ENCODE results near the gene RAP1GAP. TPM values are rescaled to one million over a fixed set of nuclear protein-coding genes. Genes with fewer than 3 reads are reported as not detected.
A peak's percentile ranks its signal among the peaks of the same experiment; 100 is the strongest.

Gene RAP1GAP
- total and polyA plus RNA-seq, 2 of the 13 experiments (the other 11 are each of a cell fraction or from before 2014, with no cell fraction given), result 11.9 to 37.5 TPM

DNA sequence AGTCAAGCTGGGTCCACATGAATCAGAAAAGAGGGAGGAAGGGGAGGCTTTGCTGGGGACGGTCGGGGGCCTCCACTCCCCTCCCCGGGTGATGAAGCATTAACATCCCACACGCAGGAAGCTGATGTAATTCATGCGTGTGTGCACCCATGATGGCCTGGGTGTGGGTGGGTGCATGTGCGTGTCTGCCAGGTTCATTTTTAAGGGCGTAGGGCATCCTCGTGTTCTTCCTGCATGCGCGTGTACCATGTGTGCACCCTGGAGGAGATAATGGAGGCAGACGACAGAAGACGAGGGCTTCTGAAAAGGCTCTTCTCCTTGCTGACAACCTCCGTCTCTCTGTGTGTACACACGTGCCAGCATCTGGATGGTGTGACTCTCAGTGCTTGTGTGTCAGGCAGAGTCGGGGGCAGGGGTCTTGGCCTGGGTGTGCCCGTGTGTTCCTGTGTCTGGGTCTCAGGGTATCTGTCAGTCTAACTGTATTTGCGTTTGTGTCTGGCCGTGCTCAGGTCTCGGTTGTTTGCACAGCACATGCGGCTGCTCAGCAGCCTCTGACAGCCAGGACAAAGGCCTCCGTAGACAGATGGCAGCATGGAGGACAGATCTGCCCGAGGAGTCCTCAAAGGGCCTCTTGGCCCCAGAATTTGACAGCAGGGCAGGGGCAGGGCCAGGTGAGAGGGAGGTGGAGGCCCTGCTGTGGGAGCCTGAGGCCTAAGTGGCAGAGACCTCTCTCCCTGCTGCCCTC is 2.4 kb downstream of the RAP1GAP start (continued):
- TF ChIP-seq, protein P1, sequence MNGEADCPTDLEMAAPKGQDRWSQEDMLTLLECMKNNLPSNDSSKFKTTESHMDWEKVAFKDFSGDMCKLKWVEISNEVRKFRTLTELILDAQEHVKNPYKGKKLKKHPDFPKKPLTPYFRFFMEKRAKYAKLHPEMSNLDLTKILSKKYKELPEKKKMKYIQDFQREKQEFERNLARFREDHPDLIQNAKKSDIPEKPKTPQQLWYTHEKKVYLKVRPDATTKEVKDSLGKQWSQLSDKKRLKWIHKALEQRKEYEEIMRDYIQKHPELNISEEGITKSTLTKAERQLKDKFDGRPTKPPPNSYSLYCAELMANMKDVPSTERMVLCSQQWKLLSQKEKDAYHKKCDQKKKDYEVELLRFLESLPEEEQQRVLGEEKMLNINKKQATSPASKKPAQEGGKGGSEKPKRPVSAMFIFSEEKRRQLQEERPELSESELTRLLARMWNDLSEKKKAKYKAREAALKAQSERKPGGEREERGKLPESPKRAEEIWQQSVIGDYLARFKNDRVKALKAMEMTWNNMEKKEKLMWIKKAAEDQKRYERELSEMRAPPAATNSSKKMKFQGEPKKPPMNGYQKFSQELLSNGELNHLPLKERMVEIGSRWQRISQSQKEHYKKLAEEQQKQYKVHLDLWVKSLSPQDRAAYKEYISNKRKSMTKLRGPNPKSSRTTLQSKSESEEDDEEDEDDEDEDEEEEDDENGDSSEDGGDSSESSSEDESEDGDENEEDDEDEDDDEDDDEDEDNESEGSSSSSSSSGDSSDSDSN (CRISPR knock-in tag; IDR thresholded peaks at IDR 0.05), result 0 out of 2 replicates have a peak, but pooled peaks have one; percentile 32
- TF ChIP-seq ZNF619 (CRISPR knock-in tag; IDR thresholded peaks at IDR 0.05) (no peak), NCOR1 (IDR thresholded peaks at IDR 0.05; ENCODE audit: borderline replicate concordance, low read length) (no peak), ARNT2 (CRISPR knock-in tag; IDR thresholded peaks at IDR 0.05; ENCODE audit: low read depth) (no peak), ZFP36L1 (CRISPR knock-in tag; IDR thresholded peaks at IDR 0.05) (no peak), SAP130 (CRISPR knock-in tag; IDR thresholded peaks at IDR 0.05; ENCODE audit: low read depth) (peak; percentile 57), IKZF1 (IDR thresholded peaks at IDR 0.05) (no peak), MYC (CRISPR knock-in tag; IDR thresholded peaks at IDR 0.05; ENCODE audit: borderline replicate concordance) (peak; percentile 34; the same call in 1 of the 2 replicates), FOXA1 (IDR thresholded peaks at IDR 0.05) (no peak), FOXA1 (CRISPR knock-in tag; IDR thresholded peaks at IDR 0.05) (peak; percentile 81), PITX1 (CRISPR knock-in tag; IDR thresholded peaks at IDR 0.05) (no peak), SOX6 (IDR thresholded peaks at IDR 0.05) (no peak), SOX6 (CRISPR knock-in tag; IDR thresholded peaks at IDR 0.05) (peak; percentile 64), BRD4 (CRISPR knock-in tag; IDR thresholded peaks at IDR 0.05) (no peak), ZNF709 (CRISPR knock-in tag; IDR thresholded peaks at IDR 0.05) (no peak), FOXC1 (CRISPR knock-in tag; IDR thresholded peaks at IDR 0.05; ENCODE audit: borderline replicate concordance) (peak; percentile 70; the same call in 1 of the 2 replicates), ZNF292 (CRISPR knock-in tag; IDR thresholded peaks at IDR 0.05; ENCODE audit: borderline replicate concordance, low read depth) (peak; percentile 75; the same call in 1 of the 2 replicates)
- TF ChIP-seq, protein P2, sequence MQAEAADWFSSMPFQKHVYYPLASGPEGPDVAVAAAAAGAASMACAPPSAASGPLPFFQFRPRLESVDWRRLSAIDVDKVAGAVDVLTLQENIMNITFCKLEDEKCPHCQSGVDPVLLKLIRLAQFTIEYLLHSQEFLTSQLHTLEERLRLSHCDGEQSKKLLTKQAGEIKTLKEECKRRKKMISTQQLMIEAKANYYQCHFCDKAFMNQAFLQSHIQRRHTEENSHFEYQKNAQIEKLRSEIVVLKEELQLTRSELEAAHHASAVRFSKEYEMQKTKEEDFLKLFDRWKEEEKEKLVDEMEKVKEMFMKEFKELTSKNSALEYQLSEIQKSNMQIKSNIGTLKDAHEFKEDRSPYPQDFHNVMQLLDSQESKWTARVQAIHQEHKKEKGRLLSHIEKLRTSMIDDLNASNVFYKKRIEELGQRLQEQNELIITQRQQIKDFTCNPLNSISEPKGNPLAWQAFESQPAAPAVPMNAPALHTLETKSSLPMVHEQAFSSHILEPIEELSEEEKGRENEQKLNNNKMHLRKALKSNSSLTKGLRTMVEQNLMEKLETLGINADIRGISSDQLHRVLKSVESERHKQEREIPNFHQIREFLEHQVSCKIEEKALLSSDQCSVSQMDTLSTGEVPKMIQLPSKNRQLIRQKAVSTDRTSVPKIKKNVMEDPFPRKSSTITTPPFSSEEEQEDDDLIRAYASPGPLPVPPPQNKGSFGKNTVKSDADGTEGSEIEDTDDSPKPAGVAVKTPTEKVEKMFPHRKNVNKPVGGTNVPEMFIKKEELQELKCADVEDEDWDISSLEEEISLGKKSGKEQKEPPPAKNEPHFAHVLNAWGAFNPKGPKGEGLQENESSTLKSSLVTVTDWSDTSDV (CRISPR knock-in tag; IDR thresholded peaks at IDR 0.05), result no peak
- TF ChIP-seq, protein P3, sequence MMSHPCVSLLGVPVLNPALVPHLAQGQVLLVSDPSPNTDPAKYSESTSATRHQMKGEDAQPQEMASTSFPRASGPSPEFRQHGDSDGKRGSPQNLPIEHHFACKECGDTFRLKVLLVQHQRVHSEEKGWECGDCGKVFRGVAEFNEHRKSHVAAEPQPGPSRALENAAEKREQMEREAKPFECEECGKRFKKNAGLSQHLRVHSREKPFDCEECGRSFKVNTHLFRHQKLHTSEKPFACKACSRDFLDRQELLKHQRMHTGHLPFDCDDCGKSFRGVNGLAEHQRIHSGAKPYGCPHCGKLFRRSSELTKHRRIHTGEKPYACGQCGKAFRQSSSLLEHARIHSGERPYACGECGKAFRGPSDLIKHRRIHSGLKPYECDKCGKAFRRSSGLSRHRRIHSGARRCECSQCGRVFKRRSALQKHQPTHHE (CRISPR knock-in tag; IDR thresholded peaks at IDR 0.05; ENCODE audit: borderline replicate concordance), result no peak
- TF ChIP-seq, protein P4, sequence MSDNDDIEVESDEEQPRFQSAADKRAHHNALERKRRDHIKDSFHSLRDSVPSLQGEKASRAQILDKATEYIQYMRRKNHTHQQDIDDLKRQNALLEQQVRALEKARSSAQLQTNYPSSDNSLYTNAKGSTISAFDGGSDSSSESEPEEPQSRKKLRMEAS (IDR thresholded peaks at IDR 0.05), result peak; percentile 89
- TF ChIP-seq, protein P5, sequence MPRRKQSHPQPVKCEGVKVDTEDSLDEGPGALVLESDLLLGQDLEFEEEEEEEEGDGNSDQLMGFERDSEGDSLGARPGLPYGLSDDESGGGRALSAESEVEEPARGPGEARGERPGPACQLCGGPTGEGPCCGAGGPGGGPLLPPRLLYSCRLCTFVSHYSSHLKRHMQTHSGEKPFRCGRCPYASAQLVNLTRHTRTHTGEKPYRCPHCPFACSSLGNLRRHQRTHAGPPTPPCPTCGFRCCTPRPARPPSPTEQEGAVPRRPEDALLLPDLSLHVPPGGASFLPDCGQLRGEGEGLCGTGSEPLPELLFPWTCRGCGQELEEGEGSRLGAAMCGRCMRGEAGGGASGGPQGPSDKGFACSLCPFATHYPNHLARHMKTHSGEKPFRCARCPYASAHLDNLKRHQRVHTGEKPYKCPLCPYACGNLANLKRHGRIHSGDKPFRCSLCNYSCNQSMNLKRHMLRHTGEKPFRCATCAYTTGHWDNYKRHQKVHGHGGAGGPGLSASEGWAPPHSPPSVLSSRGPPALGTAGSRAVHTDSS (CRISPR knock-in tag; conservative IDR thresholded peaks at IDR 0.05), result no peak
- TF ChIP-seq, protein P6, sequence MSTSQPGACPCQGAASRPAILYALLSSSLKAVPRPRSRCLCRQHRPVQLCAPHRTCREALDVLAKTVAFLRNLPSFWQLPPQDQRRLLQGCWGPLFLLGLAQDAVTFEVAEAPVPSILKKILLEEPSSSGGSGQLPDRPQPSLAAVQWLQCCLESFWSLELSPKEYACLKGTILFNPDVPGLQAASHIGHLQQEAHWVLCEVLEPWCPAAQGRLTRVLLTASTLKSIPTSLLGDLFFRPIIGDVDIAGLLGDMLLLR (CRISPR knock-in tag; IDR thresholded peaks at IDR 0.05), result peak; percentile 77; the same call in 1 of the 2 replicates

Measured in HepG2 (cell line).